Panc1 (cell line): ENCODE results near the gene DDB1. TPM values are rescaled to one million over a fixed set of nuclear protein-coding genes. Genes with fewer than 3 reads are reported as not detected.
A peak's percentile ranks its signal among the peaks of the same experiment; 100 is the strongest.

ENCODE experiments used
- ATAC-seq: fragments of 200-7000 bp; cut with Tn5 transposase; 2 replicates; pipeline ENCODE4 v1.9.1; 2020; ENCODE audit warnings: mild to moderate bottlenecking, moderate library complexity
- BruUV-seq: library from RNA; stranded (reverse); fragments of 400-500 nt; replicated peaks from 2 replicates; lab custom pipeline; 2021; lab: Mats Ljungman, UMichigan
- CTCF ChIA-PET: fragments of 300-600 bp; sonication (Branson Sonifier 250); formaldehyde crosslinking; loops from one replicate; lab custom pipeline; 2022; ENCODE audit warnings: antibody characterized with exemption; lab: Charles Lee
- POLR2A ChIA-PET: fragments of 300-600 bp; sonication (Branson Sonifier 250); formaldehyde crosslinking; loops from one replicate; lab custom pipeline; 2022; ENCODE audit warnings: antibody characterized with exemption; lab: Charles Lee
- DNase-seq: peaks from one replicate; pipeline ENCODE4 v3.0.0-alpha.2; 2010; ENCODE audit warnings: low read depth, low spot score
- H3K27ac ChIP-seq: 2 replicates; pipeline ENCODE4 v1.5.1; 2011; ENCODE audit warnings: mild to moderate bottlenecking, low read length, inconsistent platforms
- H3K27me3 ChIP-seq: fragments of 200-500 bp; sonication (Bioruptor generic); 2 replicates; pipeline ENCODE4 v1.6.0; 2014; ENCODE audit warnings: low read length, inconsistent platforms; ENCODE audit not compliant: control insufficient read depth, insufficient read depth
- H3K36me3 ChIP-seq: fragments of 200-500 bp; sonication (Bioruptor generic); 2 replicates; pipeline ENCODE4 v1.5.1; 2014; ENCODE audit warnings: inconsistent platforms, mild to moderate bottlenecking, low read length, moderate library complexity; ENCODE audit not compliant: control insufficient read depth, insufficient read depth
- H3K4me1 ChIP-seq: 2 replicates; pipeline ENCODE4 v1.5.1; 2011; ENCODE audit warnings: inconsistent platforms, mild to moderate bottlenecking, low read length, moderate library complexity; ENCODE audit not compliant: control insufficient read depth, insufficient read depth
- H3K4me3 ChIP-seq, 2 experiments: 2 replicates each; pipeline ENCODE4 v1.5.1; 2011 to 2012; ENCODE audit warnings: low read depth in 2 of 2, low read length in 2 of 2, mild to moderate bottlenecking in 2 of 2, inconsistent platforms in 1 of 2, moderate library complexity in 1 of 2
- H3K9me3 ChIP-seq: fragments of 200-500 bp; sonication (Bioruptor generic); 2 replicates; pipeline ENCODE4 v1.5.1; 2014; ENCODE audit warnings: low read depth, mild to moderate bottlenecking, inconsistent platforms, low read length, moderate library complexity; ENCODE audit not compliant: control insufficient read depth, insufficient read depth
- CTCF ChIP-seq: fragments of 450-650 bp; IDR thresholded peaks from 2 replicates; pipeline ENCODE4 v1.5.1; 2017; ENCODE audit warnings: mild to moderate bottlenecking
- POLR2AphosphoS5 ChIP-seq: IDR thresholded peaks from 2 replicates; pipeline ENCODE4 v1.6.1; 2012; ENCODE audit warnings: mild to moderate bottlenecking, low read depth, low read length, moderate library complexity
- REST ChIP-seq, 2 experiments: IDR thresholded peaks; 2 replicates each; pipeline ENCODE4 v1.6.1; 2011 to 2012; ENCODE audit warnings: low read depth in 2 of 2, control low read depth in 1 of 2, low read length in 1 of 2, mild to moderate bottlenecking in 1 of 2, moderate library complexity in 1 of 2; ENCODE audit not compliant: insufficient read depth in 1 of 2
- SIN3A ChIP-seq: IDR thresholded peaks from 2 replicates; pipeline ENCODE4 v1.6.1; 2012; ENCODE audit warnings: low read depth, mild to moderate bottlenecking, low read length, moderate library complexity, borderline replicate concordance; ENCODE audit not compliant: insufficient read depth
- TCF7L2 ChIP-seq: IDR thresholded peaks from 2 replicates; pipeline ENCODE4 v1.6.1; 2011; ENCODE audit warnings: mild to moderate bottlenecking, low read depth, low read length, inconsistent platforms
- in situ Hi-C: cut with HindIII; loops from 2 replicates; pipeline ENCODE4 v1.10.0; 2016; ENCODE audit warnings: low sequenced_read_pairs, low pct_unique_long_range_greater_than_20kb
- intact Hi-C: fragments of 100-400 bp; cut with micrococcal nuclease; formaldehyde crosslinking; loops from one replicate; pipeline ENCODE4 v1.10.0; 2022; ENCODE audit not compliant: unreplicated experiment
- total RNA-seq: library from RNA; stranded (reverse); gene quantifications from one replicate; pipeline ENCODE4 v1.2.1, GENCODE V29; 2021; ENCODE audit not compliant: unreplicated experiment

The DDB1 gene
- total RNA-seq, 1 experiment from 2014 or later = 217 TPM

GRCh38 chr11:61280883-61281580 lies 51.9 kb downstream of the DDB1 start:
- no peaks in the 10 kb centered on the region for H3K9me3 ChIP-seq
- TF ChIP-seq TCF7L2 (no peak), SIN3A (no peak)
- ChIA-PET CTCF (interaction anchor here (0.7 kb wide), 1 partner anchor 27 kb away, joined by 4 read pairs; no protein-coding TSS in a partner anchor), POLR2A (no interaction called here)
- in situ Hi-C loops (no loop called here), intact Hi-C loops (no loop called here)
- H3K4me3 ChIP-seq = peak overlapping the region; percentile 42 to 49; a peak in 3 of 4 replicates
- no peak for DNase-seq
- H3K4me1 ChIP-seq = 0 out of 2 replicates have a peak, but pooled peaks cover 3% of the 10 kb centered on the region
- no peaks in the 10 kb centered on the region for H3K27me3 ChIP-seq
- BruUV-seq = no TSS peak
- no peaks in the 10 kb centered on the region for H3K36me3 ChIP-seq
- no peak overlapping the region for H3K27ac ChIP-seq
- peak; percentile 10; the same call in 1 of the 2 replicates for ATAC-seq

GRCh38 chr11:61279934-61280659 lies 52.8 kb downstream of the DDB1 start:
- no peaks in the 10 kb centered on the region for H3K27me3 ChIP-seq
- no TSS peak for BruUV-seq
- no peak overlapping the region for H3K4me3 ChIP-seq
- no peaks in the 10 kb centered on the region for H3K9me3 ChIP-seq
- POLR2A ChIA-PET = no interaction called here
- 0 out of 2 replicates have a peak, but pooled peaks cover 3% of the 10 kb centered on the region for H3K4me1 ChIP-seq
- no peak overlapping the region for H3K27ac ChIP-seq
- CTCF ChIA-PET = interaction anchor here (1.4 kb wide), 1 partner anchor 28 kb away, joined by 3 read pairs; no protein-coding TSS in a partner anchor
- DNase-seq (no peak), ATAC-seq (no peak)
- H3K36me3 ChIP-seq = no peaks in the 10 kb centered on the region
- TF ChIP-seq POLR2AphosphoS5 (no peak), TCF7L2 (no peak), REST (IDR thresholded peaks at IDR 0.05; ENCODE audit: insufficient read depth in 1 of 2, low read depth in 2 of 2, low read length in 1 of 2) (no peak), SIN3A (no peak), CTCF (no peak)
- intact Hi-C loops (no loop called here), in situ Hi-C loops (no loop called here)
